HG02588 (cell line): ENCODE measurements around the gene CGB1.
"Not testable (repeated sequence)": the region's sequence is repeated elsewhere in the genome, so short reads cannot be mapped to it uniquely, and the experiment has no call there.

Source experiments
- ATAC-seq: cut with Tn5 transposase; IDR thresholded peaks from one replicate; pipeline ENCODE4 v1.9.1; 2021; ENCODE audit warnings: mild to moderate bottlenecking, moderate library complexity; ENCODE audit not compliant: unreplicated experiment

The CGB1 gene

DNA sequence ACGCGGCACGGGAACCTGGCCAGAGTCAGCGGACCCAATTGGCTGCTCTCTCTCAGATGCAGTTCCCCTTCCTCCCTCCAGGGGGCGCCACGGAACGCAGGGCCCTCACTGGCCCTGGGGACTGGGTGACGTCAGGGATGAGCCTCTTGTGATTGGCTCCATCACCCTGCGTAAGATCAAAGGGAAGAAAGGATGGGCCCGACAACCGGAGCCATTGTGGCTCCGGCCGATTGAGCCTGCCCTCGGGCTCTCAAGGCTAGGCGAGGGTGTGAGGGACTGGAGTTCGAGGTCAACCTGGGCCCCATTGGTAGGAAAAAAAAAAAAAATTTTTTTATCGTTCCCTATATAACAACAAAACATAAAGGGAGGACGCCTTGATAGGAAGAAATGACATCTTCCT lies at the start of gene CGB1:
Gene CGB1 (minus strand): TSS at position 81 of the 400 bp plus-strand sequence. CDS start 184 bp downstream, outside the sequence.
- ATAC-seq = not testable (repeated sequence)

DNA sequence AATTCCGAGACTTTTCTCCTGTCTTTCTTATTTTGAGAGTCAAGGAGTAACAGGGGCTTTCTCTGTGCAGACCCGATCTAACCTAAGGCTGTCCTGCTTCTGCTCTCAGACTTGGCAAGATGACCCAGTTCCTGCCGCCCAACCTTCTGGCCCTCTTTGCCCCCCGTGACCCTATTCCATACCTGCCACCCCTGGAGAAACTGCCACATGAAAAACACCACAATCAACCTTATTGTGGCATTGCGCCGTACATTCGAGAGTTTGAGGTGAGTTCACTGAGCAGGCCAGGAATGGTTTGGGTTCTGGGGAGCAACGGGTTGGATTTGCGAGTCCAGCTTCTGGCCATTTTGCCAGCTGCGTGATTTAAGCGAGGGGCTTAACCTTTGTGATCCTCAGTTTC lies 49.6 kb upstream of the CGB1 start:
- ATAC-seq = no peak

DNA sequence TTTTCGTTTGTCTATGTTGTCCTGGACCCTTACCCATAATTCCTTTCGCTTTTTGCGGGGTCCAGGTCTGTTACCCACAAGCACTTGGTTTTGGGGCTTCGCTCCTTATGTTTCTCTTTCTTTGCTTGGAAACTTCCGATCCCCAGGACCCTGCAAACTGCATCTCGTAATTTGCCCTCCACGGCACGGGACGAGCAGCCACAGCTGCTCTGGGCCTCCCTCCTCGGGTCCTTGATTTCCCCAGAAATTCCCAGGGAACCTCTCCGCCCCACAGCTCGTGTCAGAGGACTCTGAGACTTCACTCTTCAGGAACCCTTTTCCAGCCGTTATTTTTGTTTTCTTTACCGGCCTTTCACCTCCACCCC lies 49.2 kb upstream of the CGB1 start:
- ATAC-seq = no peak

DNA sequence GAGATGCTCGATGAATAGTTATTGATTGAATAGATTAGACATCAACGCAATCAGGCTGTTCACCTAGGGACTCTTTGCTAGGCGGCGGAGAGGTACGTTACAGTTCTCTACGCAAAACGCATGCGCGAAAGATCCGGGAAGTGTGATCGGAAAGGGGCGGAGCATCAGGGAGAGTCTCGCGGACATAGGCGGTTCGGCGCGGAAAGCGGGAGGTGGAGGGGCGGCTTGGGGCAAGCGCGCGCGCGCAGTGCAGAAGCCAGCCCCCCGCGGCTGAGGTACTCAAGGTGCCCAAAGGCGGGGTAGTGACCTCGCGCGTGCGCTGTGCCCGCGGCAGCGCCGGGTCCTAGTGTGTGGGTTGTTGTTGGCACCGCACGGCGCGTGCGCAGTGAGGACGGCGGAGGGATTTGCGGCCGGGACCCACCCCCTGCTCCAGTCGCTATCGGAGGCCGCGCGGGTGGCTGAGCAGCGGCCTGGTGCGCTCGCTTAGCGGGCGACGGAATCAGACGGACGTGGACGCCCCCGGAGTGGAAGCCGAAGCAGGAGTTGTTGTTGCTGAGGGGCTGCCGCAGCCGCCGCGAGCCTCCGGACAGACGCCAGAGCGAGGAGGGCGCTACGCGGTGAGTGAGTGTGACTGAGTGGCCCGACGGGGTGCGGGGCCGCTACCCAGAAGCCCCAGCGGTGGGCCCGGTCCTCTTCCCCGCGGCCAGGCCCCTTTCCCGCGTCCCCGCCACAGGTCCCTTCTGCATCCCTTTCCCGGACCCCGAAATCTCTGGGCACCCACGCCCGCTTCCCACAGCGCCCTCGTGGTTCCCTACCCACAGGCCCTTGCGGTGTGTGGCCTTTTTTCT lies 48.5 kb upstream of the CGB1 start, which contains the start of gene SNRNP70:
Gene SNRNP70 (plus strand): TSS at position 432 of the 848 bp plus-strand sequence. CDS start 964 bp downstream, outside the sequence.
- peak; percentile 84 for ATAC-seq

DNA sequence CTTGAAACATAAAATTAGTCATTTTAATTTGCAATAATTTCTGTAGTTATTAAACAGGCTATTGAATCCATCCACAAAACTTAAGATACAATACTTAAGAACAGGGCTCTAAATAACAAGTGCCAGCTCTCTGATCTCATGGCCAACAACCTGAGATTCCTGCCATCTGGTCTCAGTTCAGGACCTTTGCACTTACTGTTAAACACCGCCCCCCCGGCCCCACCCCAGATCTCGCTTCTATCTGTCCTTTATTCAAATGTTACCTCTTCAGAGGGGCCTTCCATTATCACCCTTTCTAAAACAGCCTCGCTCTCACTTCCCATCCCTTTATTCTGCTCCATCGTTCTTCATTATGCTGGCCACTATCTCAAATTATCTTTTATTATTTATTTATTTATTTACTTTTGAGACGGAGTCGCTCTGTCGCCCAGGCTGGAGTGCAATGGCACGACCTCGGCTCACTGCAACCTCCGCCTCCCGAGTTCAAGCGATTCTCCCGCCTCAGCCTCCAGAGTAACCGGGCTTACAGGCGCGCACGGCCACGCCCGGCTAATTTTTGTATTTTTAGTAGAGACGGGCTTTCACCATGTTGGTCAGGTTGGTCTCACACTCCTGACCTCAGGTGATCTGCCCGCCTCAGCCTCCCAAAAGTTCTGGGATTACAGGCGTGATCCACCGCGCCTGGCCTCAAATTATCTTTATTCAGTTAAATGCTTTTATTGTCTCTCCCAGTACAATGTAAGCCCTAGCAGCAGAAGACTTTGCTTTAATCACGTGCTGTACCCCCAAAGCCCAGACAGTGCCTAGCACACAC lies 47.7 kb upstream of the CGB1 start:
- no peak for ATAC-seq

DNA sequence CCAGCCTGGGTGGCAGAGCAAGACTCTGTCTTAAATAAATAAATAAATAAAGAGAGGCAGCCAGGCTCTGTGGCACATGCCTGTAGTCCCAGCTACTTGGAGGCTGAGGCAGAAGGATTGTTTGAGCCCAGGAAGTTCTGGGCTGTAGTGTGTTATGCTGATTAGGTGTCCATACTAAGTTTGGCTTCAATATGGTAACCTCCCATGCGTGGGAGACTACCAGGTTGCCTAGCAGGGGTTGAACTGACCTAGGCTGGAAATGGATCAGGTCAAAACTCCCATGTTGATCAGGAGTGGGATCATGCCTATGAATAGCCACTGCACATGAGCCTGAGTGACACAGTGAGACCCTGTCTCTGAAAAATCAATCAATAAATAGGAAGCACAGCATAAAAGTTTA lies 44.6 kb upstream of the CGB1 start:
- ATAC-seq = no peak

DNA sequence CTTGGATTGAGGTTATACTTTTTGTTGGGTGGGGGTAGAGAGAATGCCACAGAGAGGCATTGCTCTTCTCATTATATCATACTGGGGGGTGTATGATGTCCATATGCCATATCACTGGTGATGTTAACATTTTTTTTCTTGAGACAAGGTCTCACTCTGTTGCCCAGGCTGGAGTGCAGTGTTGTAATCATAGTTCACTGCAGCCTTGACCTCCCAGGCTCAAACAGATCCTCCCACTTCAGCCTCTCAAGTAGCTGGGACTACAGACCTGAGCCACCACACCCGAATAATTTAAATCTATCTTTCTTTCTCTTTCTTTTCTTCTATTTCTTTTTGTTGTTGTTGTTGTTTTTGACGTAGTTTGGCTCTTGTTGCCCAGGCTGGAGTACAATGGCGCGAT lies 43.7 kb upstream of the CGB1 start:
- ATAC-seq = no peak

DNA sequence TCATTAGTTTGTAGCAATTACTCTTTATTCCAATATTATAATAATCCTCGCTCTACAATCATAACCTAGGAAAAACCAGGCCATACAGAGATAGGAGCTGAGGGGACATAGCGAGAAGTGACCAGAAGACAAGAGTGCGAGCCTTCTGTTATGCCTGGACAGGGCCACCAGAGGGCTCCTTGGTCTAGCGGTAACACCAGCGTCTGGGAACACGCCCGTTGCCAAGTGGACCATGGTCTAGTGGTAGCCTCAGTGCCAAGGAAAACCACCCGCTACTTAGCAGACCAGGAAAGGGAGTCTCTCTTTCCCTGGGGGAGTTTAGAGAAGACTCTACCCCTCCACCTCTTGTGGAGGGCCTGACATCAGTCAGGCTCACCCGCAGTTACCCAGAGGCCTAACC lies 38.2 kb upstream of the CGB1 start:
- ATAC-seq = not testable (repeated sequence)

DNA sequence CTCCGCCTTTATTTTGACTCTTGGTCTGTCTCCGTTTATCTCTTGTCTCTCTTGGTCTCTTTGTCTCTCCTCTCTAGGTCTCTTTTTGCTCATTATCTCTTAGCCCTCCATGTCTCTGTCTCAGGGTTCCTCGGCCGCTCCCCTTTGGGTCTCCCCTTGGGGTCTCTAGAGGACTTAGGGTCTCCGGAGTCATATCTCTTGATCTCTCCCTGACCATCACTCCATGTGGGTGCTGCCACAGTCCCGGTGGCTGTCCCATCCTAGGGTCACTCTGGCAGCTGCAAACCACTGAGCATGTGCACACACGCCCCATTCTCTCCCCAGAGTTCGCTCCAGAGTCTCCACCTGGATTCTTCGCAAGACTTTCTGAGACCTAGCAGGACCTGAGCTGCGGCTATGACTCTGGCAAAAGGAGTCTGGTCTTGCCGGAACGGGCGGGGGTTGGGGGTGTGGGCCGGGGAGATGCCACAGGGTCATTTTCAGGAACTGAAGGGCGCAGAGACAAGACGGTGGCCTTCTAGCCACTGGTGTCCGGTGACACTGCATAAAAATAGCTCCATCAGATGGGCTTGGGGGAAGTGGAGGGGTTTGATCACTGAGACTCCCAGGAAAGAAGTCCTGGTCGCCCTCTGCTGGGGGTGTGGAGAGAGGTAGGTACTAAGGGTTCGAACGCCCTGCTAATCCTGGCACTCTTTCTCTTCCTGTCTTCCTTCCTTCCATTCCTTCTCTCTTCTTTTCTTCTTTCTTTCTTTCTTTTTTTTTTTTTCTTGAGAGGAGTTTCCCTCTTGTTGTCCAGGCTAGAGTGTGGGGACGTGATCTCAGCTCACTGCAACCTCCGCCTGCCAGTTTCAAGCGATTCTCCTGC lies 37.1 kb upstream of the CGB1 start:
- ATAC-seq = no peak

DNA sequence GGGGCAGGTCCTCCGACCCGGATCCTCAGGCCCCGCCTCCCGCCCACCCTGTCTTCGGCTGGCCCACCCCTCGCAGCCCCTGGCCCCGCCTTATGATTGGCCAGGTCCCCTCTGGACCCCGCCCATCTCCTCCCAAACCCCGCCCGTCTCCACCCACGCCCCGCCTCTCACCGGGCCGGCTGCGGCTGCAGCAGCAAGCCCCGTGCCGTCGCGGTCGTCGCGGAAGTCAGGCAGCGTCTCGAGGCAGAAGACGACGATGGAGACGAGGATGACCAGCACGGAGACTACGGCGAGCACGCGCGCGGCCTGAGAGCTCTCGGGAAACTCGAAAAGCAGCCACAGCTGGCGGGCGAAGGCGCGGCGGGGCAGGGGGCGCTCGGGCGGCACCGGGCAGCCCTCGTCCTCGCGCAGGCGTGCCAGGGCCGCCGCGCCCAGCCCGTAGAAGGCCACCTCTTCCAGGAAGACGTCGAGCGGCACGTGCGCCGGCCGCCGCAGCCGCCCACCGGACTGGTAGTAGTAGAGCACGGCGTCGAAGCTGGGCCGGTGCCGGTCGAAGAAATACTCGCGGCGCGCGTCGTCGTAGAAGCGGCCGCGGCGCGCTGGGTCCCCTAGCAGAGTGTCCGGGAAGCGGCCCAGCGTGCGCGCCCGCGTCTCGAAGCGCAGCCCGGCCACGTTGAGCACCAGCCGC lies 35.3 kb upstream of the CGB1 start:
- ATAC-seq = no peak

DNA sequence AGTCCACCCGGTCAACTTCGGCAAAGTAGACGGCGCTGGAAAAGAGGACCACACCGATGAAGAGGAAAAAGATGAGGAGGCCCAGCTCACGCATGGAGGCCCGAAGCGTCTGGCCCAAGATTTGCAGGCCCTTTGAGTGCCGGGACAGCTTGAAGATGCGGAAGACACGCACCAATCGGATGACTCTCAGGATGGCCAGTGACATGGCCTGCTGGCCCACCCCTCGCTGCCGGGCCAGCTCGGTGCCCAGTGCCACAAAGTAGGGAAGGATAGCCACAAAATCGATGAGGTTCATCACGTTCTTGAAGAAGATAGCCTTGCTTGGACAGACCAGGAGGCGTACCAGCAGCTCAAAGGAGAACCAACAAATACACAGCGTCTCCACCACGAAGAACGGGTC lies 33.7 kb upstream of the CGB1 start:
- ATAC-seq = no peak

DNA sequence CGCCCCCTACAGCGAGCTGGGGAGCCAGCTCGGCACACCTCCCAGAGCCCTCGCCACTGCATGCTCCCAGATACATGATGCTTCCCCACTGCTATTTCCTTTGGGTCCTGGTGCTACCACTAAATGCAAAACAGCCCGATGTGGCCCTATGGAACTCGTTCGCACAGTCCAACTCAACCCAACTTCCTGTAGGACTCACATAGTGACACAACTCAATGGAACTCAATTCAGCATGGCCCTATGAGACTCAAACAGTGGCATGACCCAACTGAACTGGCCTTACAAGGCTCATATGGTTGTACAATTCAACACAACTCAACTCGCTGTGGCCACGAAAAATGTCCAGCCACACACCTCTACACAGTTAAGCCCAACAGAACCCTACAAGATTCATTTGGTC lies 32.3 kb upstream of the CGB1 start:
- ATAC-seq = no peak

DNA sequence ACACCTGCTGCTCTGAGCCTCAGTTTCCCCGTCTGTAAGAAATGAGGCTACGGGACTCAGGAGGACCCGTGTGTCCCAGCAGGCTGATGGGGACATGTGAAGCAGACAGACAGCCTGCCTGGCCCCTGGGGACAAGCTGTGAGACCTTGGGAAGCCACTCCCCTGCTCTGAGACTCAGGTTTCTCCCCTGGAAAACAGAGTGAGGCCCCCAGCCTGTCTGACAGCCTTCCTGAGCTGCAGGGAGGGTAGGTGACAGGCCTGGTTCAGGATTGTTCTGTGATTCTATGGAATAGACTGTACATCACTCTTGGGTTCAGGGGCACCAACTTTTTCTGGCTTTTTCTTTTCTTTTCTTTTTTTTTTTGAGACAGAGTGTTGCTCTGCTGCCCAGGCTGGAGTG lies 30.9 kb upstream of the CGB1 start:
- no peak for ATAC-seq

DNA sequence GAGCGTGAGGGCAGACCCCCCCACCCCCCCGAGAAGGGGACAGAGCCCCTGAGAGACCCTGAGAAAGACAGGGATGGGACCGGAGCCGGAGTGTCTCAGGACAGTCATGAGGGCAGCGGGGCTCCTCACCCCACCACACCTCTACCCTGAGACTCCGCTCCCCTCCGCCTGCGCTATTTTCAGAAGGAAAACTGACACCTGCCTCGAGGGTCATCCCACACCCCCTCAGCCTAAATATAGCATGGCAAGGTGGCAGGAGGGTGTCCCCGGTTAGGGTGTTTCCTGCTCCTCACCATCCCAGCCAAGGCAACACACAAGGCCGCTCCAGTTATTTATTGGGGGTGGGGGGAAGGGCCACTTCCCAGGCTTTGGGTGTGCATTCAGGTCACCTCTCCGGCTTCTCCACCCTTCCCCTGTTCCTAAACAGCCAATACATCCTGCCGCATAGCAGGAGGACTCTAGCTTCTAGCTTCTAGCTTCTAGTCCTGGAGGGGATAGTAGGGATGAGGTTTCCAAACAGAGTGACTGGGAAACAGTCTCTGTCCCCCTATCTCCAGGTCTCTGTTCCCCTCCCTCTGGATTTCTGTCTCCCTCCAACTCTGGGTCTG lies 29.3 kb upstream of the CGB1 start:
- ATAC-seq = no peak

DNA sequence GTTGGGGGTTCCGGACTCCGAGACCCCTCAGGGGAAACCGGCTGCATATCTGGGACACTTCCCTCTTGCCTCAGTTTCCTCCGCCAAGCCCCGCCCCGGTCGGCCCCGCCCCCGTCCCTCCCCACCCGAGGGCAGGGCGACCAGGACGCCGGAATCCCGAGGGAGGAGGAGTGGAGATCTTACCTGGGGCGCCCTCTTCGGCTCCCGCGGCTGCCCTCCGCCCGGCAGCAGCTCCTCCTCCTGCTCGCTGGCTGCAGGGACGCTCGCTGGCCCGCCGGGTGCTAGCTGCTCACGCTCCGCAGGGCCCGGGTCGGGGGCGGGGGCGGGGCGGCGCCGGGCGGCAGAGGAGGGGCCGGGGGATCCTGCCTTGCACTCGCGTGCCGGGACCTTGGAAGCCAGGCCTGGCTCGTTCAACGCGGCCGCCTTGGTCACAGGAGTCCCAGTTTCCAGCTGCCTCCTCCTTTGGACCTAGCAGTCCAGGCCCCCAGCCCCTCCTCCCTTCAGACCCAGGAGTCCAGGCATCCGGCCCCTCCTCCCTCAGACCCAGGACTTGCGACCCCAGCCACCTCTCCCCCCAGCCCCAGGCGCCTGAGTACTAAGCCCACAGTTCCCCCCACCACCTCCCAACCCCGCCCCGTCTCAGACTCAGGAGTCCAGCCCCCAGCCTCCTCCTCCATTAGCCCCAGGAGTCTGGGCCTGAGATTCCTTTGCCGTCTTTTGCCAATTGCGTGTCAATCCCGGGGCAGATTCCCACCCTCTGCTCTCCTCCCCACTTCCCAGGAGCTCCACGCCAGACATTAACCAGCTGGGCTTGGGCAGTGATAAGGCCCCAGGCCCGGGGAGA lies 28.3 kb upstream of the CGB1 start, which contains the start of gene NTF4:
Gene NTF4 (minus strand): TSS at position 51 of the 844 bp plus-strand sequence. CDS start 2,821 bp downstream, outside the sequence.
- no peak for ATAC-seq

DNA sequence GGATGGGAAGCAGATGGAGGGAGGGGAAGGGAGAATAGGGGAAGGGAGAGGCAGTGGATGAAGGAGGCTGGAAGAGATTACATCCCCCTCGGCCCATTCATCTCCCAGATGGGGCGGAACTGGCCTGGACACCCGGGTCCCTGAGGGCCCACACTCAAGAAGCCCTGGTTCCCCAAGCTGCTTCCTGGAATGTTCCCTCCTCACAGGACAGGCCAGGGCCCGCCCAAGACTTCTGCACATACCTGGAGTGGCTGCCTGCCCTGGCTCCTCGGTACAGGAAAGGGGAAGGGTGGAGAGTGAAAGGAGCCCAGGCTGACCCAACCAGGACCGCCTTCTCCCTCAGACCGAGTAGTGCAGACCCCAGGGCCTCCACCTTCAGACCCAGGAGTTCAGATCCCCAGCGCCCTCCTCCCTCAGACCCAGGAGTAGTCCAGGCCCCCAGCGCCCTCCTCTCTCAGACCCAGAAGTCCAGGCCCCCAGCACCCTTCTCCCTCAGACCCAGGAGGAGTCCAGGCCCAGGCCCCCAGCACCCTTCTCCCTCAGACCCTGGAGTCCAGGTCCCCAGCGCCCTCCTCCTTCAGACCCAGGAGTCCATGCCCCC lies 27.4 kb upstream of the CGB1 start:
- ATAC-seq = no peak

DNA sequence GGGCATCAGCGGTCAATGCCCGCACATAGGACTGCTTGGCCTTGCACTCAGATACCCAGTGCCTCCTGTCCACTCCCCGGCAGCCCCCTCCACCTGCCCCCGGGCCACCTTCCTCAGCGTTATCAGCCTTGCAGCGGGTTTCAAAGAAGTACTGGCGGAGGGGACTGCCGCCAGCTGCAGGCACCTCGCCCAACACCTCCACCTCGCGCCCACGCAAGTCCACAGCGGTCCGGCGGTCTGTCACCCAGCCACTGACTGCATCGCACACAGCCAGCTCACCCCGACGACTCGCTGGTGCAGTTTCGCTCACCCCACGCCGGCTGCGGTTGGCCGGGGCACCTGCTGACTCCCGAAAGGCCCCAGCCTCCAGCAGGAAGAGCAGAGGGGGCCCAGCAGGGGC lies 24.8 kb upstream of the CGB1 start:
- ATAC-seq = no peak

DNA sequence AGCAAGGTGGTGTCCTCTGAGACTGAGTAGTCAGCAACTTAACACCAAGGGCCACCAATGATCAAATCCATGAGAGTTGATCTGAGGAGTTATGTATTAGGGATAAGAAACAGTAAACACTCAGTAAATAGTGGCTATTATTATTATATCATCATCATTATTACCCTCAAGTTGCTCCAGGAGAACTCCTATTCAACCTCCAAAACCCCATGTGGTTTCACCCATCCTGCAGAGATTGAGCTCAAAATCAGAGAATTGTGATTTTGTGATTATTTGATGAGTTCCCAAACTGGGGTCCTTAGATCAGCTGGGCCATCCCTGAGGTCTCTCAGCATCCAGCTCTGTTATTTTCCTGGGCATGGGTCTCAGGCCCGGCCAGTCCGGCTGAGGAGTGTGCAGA lies 24.3 kb upstream of the CGB1 start:
- ATAC-seq = no peak

DNA sequence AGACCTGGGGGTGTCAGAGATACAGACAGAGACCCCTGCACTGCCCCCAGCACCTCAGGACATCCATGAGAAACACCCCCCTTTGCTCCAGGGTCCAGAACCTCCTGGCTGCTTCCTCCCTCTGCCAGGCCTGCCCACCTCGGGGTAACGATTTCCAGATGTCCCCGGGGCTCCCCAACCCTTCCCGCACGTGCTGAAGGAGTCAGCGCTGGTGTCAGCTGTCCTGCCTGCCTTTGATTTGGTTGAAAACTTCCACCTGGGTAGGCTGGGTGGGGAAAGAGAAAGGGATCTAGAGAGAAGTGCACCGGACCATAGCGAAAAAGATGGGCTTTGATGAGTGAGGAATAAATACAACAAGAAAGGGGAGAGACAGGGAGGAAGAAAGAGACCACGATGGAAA lies 22.4 kb upstream of the CGB1 start:
- ATAC-seq = no peak
